Spinal cord (tissue), 10 donors: Measurements from ENCODE around the gene TCF4. TPM values are rescaled to one million over a fixed set of nuclear protein-coding genes. Genes with fewer than 3 reads are reported as not detected.
A peak's percentile ranks its signal among the peaks of the same experiment; 100 is the strongest.

Experiments used
- DNase-seq, 6 donors: peaks; one replicate each; pipeline versions ENCODE4 v3.0.0 to v3.0.0-alpha.2; 2013 to 2015; ENCODE audit warnings: low spot score in 6 of 6, low read depth in 4 of 6
- H3K27ac ChIP-seq: one replicate; pipeline ENCODE4 v1.5.1; 2013; ENCODE audit warnings: low read depth, low read length, control low read depth
- H3K27me3 ChIP-seq: one replicate; pipeline ENCODE4 v1.6.1; 2013; ENCODE audit warnings: low read length; ENCODE audit not compliant: control insufficient read depth, insufficient read depth
- H3K36me3 ChIP-seq: one replicate; pipeline ENCODE4 v1.6.1; 2013; ENCODE audit warnings: low read length; ENCODE audit not compliant: control insufficient read depth, insufficient read depth
- H3K4me1 ChIP-seq: one replicate; pipeline ENCODE4 v1.6.1; 2013; ENCODE audit warnings: low read length; ENCODE audit not compliant: control insufficient read depth, insufficient read depth
- H3K4me3 ChIP-seq: one replicate; pipeline ENCODE4 v1.5.1; 2013; ENCODE audit warnings: low read depth, low read length, control low read depth
- H3K9me3 ChIP-seq: one replicate; pipeline ENCODE4 v1.6.1; 2013; ENCODE audit warnings: low read length; ENCODE audit not compliant: control insufficient read depth, insufficient read depth
- WGBS: methylation state at CpG from one replicate; pipeline ENCODE4 v1.1.5; 2013; ENCODE audit warnings: missing lambda C conversion rate; ENCODE audit not compliant: insufficient coverage; 5-methylcytosine and 5-hydroxymethylcytosine counted together
- polyA plus RNA-seq, 2 donors: library from polyadenylated mRNA; unstranded; fragments of 120-200 nt; gene quantifications; one replicate each; pipeline ENCODE4 v1.2.1, GENCODE V29; 2013; ENCODE audit not compliant: insufficient read length in 2 of 2
- total RNA-seq, 2 donors: library from RNA; depleted of rRNA in 1 of 2; stranded (reverse); fragments of 120-200 nt in 1 of 2; fragments of >200 nt in 1 of 2; gene quantifications; one replicate each; pipeline versions ENCODE4 v1.2.3 to v1.2.4, GENCODE V29; 2013 to 2014
- donor health status: healthy.

Gene TCF4
- total and polyA plus RNA-seq, 4 donors = 57.1 to 234 (median 138) TPM

DNA sequence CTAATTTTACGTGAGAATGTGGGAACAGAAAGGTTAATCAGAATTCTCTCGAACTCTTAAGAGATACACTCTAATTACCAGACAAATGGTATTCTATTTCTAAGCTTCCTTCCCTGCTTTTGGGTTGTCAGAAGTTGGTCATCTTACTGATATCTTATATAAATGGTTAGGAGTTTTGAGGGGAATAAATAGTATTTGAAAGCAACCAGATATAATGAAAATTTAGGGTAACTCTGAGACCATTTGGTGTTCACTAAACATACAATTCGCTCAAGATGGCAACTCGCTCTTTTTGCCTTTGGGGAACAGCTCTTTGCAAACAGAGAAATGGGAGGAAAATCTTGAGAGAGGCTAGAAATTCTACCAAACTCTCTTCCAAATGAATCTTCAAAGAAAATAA is 250.9 kb downstream of the TCF4 start:
- H3K9me3 ChIP-seq = no peaks in the 10 kb centered on the region
- DNase-seq = peak in 1 of 6 donors; percentile 60
- peaks cover 9% of the 10 kb centered on the region for H3K4me1 ChIP-seq
- peak overlapping the region; percentile 92 for H3K27ac ChIP-seq
- no peaks in the 10 kb centered on the region for H3K27me3 ChIP-seq
- WGBS = no CpG with 5 or more reads among the region's 4 CpGs
- no peaks in the 10 kb centered on the region for H3K36me3 ChIP-seq
- no peak overlapping the region for H3K4me3 ChIP-seq

DNA sequence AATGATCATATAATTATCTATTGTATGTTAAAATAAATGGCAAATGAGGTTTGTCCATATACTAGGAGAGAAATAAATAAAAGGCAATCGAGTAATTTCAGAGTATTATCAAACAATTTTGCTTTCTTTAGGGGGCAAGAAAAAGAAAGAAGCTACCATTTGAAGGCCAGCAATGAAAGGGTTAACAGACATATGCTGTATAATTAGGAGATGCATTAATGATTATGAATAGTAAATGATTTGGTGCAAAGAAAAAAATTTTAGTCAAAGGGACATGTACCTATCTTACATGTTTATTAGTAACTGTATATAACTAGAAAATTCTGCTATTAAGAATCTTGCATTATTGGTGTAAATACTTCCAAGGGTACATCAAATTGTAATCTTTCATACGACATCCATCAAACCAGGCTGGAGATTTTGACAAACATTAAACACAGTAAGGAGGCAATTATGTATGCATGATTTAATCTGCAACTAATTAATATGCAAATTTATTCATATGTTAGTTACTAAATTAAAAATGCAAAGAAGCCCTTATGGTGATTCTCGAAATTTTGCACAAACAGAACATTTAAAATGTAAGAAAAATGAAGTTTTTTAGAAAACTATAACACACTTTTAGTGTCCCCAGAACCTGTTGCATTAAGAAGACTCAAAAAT is 251.4 kb downstream of the TCF4 start:
- no peaks in the 10 kb centered on the region for H3K9me3 ChIP-seq
- H3K27ac ChIP-seq = peak overlapping the region; percentile 17
- peaks cover 9% of the 10 kb centered on the region for H3K4me1 ChIP-seq
- H3K36me3 ChIP-seq = no peaks in the 10 kb centered on the region
- WGBS = no CpG with 5 or more reads among the region's 3 CpGs
- no peak overlapping the region for H3K4me3 ChIP-seq
- H3K27me3 ChIP-seq = no peaks in the 10 kb centered on the region
- peak in 2 of 6 donors; percentile 69 to 77 for DNase-seq

DNA sequence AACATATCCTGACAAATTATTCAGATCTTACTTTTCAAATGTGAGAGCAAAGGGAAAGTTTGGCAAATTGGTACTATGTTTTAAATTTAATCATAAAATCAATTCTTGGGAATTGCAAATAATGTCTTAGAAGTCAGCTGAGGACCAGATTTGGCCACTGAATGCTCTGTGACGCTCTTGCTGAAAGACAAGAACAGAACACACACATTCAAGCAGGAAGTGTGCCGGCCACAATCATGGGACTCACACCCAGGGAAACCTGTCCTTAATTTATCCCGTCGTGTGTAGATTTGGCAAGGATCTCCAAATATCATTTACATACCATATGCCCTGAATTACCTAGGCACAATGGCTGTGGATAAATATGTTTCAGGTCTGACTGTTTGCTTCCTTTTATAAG is 253.1 kb downstream of the TCF4 start:
- DNase-seq = peak in 2 of 6 donors; percentile 67 to 85
- peaks cover 7% of the 10 kb centered on the region for H3K4me1 ChIP-seq
- no peak overlapping the region for H3K4me3 ChIP-seq
- peak overlapping the region; percentile 37 for H3K27ac ChIP-seq
- H3K36me3 ChIP-seq = no peaks in the 10 kb centered on the region
- WGBS = 41% methylated on average over 2 of the region's 4 CpGs
- no peaks in the 10 kb centered on the region for H3K27me3 ChIP-seq
- H3K9me3 ChIP-seq = no peaks in the 10 kb centered on the region

DNA sequence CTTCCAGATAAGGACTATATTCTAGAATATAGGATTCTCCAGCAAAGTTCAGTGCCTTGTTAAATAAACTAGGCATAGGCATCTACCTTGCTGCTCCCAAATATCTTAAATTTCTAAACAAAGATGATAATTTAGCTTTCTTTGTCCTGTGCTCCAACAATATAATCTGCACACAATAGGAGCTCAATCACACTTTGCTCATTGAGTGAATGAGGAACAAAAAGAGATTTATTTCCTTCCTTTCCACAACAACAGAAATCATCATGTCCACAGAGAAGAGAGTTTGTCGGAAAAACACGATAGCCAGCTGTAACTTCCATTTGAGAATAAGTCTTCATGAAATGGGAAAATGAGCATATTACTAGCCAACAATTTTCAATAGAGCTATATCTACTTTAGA is 256.7 kb downstream of the TCF4 start:
- no peaks in the 10 kb centered on the region for H3K4me1 ChIP-seq
- H3K27ac ChIP-seq = no peak overlapping the region
- no peaks in the 10 kb centered on the region for H3K9me3 ChIP-seq
- H3K27me3 ChIP-seq = no peaks in the 10 kb centered on the region
- H3K36me3 ChIP-seq = no peaks in the 10 kb centered on the region
- no CpG with 5 or more reads among the region's 2 CpGs for WGBS
- no peak overlapping the region for H3K4me3 ChIP-seq
- no peak for DNase-seq

DNA sequence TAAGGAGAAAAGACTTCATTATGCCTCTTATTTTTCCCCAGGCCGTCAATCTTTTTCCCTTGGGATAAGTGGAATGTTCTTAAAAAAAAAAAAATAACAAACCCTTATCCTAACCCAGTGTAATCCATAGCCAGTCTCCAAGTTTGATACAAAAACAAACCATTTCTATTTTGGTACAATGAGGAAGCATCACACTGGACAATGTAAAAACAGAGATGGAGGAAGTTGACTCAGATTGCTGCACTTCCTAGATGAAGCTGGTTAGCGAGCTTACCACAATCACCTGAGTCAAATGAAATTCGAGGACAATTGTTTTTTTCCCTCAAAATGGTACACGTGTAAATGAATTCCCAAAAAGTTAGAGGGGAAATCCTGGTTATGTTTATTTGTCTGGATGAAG is 259.7 kb downstream of the TCF4 start:
- no CpG with 5 or more reads among the region's 4 CpGs for WGBS
- peak overlapping the region; percentile 29 for H3K27ac ChIP-seq
- DNase-seq = no peak

DNA sequence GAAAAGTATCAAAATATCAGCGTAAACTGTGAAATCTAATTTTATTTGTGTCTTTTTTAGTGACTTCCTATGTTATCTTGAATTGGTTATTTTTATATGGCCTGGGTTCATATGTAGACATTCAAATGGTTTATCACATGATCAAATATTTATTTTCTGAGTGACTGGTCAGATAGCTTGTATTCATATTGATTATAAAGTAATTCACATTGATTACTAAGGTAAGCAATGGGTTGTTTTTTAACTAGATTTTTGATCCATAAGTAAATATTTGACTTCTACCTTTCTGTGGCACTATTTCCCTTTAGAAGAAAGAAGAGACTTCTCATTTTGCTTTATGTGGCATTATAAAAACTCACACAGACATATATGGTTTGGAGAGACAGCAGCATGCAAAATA is 260.5 kb downstream of the TCF4 start:
- no CpG with 5 or more reads among the region's 1 CpG for WGBS
- no peak overlapping the region for H3K4me3 ChIP-seq
- H3K9me3 ChIP-seq = no peaks in the 10 kb centered on the region
- H3K4me1 ChIP-seq = peaks cover 3% of the 10 kb centered on the region
- no peak overlapping the region for H3K27ac ChIP-seq
- no peaks in the 10 kb centered on the region for H3K27me3 ChIP-seq
- no peak for DNase-seq
- H3K36me3 ChIP-seq = no peaks in the 10 kb centered on the region

More for the DNA sequence above, 259.7 kb downstream of the TCF4 start:
- Histone ChIP-seq H3K4me3 (no peak overlapping the region), H3K36me3 (no peaks in the 10 kb centered on the region), H3K9me3 (no peaks in the 10 kb centered on the region), H3K4me1 (no peaks in the 10 kb centered on the region), H3K27me3 (no peaks in the 10 kb centered on the region)

DNA sequence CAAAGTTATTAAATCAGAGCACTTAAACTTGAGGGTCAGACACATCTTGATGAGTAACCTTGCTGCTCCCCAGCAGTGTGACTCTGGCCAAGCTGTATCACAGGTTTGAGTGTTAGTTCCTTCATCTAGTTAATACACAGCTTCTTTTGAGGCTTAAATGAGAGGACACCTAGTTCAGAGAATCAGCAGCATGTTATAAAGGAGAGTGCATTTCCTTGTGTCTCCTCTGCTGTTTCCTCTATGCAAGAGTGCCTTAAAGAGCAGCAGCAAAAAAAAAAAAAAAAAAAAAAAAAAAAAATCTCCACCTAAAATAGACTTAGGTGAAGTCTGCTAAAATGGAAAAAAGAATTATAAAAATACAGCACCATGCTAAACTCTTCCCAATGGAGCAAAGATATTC is 261.9 kb downstream of the TCF4 start:
- Histone ChIP-seq H3K27ac (no peak overlapping the region), H3K4me1 (peaks cover 3% of the 10 kb centered on the region)

DNA sequence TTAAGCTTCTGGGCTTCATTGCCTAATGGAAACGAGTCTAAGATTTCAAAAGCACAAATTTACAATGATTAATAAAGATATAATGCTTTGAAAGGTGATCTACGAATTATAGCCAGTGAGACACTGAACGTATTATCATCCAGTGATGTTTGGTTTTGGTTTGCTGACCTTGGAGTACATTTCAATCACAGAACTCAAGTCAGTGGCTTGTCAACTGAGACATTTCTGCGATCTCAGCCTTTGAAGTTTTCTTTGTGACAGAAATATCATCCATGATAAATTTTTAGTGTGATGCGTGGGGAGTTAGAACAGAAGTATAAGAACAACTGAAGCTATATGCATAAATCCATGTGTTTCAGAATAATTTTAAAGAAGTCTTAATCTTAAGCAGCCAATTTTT is 263.8 kb downstream of the TCF4 start:
- H3K9me3 ChIP-seq = no peaks in the 10 kb centered on the region
- no peak overlapping the region for H3K4me3 ChIP-seq
- no peaks in the 10 kb centered on the region for H3K36me3 ChIP-seq
- DNase-seq = peak in 1 of 6 donors; percentile 29
- no CpG with 5 or more reads among the region's 5 CpGs for WGBS
- H3K4me1 ChIP-seq = peaks cover 3% of the 10 kb centered on the region
- H3K27ac ChIP-seq = no peak overlapping the region
- H3K27me3 ChIP-seq = no peaks in the 10 kb centered on the region

More for the DNA sequence above, 261.9 kb downstream of the TCF4 start:
- peak in 1 of 6 donors; percentile 34 for DNase-seq
- no peaks in the 10 kb centered on the region for H3K36me3 ChIP-seq
- H3K27me3 ChIP-seq = no peaks in the 10 kb centered on the region
- no peak overlapping the region for H3K4me3 ChIP-seq
- no peaks in the 10 kb centered on the region for H3K9me3 ChIP-seq

DNA sequence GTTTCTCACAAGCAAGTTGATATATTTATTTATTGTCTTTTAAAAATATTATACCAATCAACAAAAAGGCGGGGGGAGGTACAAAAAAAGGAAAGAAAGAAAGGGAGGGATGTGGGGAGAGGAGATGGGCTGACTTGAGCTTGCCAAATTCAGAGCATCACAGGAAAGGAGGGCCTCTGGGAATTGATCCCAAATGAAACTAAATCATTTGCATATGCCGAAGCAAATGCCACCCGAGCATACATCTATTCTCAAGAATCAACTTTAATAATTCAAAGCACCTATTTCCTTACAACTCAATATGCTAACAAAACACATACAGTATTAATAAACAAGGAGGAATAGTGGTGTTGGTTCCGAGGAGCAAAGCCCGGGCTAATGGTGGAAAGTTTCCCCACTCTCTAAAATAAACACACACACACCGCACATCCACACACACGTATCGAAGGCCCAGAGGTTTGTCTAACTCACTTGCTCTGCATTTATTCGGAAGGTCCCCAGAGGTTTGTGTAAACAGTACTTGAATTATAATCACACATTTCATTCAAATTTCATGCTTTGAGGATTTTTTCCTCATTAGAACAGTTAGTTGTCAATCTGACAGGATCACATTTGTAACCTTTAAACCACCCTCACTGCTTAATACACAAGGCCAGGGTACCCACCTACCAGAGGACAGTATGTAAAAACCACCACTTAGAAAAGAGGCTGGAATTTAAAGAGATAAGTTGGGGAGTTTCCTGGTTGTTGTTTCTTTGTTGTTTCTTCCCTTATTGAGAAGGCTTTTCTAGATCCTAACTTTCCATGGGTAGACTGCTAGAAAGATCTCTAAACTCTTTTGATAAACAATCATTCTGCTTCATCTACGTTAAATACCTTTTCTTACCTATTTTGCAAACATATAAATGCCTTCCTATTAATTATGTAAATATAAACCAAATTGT is 264.7 kb downstream of the TCF4 start:
- H3K4me1 ChIP-seq = peaks cover 3% of the 10 kb centered on the region
- H3K36me3 ChIP-seq = no peaks in the 10 kb centered on the region
- peak in 2 of 6 donors; percentile 83 to 89 for DNase-seq
- WGBS = no CpG with 5 or more reads among the region's 10 CpGs
- H3K9me3 ChIP-seq = no peaks in the 10 kb centered on the region
- peak overlapping the region; percentile 17 for H3K4me3 ChIP-seq
- H3K27me3 ChIP-seq = no peaks in the 10 kb centered on the region
- peak overlapping the region; percentile 94 for H3K27ac ChIP-seq
